Activated CD4-positive, alpha-beta T cell treated with anti-CD3 and anti-CD28 coated beads, Interleukin-2, amount 50 U/mL, for 1 hour (primary cell): ENCODE results near the gene RBM10.
A peak's percentile ranks its signal among the peaks of the same experiment; 100 is the strongest.

Experiments
- DNase-seq: peaks from one replicate; pipeline ENCODE4 v3.0.0-alpha.2; 2020

Gene RBM10

DNA sequence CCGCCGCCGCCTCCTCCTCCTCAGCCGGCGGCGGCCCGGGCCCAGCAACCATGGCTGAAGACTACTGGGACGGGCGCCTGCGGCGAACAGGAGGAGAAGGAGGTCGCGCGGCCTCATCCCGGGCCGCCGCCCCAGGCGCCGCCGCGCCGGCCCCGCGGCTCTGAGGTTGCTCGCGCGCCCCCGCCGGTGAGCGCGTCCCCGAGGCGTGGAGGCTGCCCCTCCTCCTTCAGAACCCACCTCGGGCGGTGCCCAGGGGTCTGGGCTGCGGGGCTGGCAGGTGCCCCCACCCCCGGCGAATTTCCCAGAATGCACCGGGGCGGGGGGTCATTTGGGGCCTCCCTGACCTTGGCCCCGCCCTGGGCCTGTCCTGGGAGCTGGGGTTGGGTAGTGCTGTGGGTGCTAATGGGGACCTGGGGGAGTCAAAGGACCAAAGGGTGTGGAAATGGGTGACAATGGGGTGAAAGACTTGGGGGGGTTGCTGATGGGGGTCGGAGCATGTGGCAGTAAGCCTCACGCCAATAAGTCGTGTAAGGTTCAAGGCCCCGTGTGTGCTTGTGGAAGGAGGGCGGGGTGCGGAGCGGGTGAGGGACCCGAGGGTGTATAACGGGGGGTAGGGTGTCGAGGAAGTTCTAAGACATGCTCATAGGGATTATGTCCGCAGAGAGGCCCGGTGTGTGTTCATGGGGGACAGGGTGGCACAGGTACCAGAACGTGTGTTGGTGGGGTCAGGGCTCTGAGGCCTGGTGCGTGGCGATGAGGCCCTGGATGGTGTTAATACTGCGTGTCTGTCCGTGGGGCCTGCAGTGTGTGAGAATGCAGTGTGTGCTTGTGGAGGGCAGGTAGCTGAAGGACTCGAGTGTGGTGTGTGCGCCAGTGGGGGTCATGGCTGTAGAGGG lies 74.1 kb downstream of the RBM10 start:
- DNase-seq: peak; percentile 28

DNA sequence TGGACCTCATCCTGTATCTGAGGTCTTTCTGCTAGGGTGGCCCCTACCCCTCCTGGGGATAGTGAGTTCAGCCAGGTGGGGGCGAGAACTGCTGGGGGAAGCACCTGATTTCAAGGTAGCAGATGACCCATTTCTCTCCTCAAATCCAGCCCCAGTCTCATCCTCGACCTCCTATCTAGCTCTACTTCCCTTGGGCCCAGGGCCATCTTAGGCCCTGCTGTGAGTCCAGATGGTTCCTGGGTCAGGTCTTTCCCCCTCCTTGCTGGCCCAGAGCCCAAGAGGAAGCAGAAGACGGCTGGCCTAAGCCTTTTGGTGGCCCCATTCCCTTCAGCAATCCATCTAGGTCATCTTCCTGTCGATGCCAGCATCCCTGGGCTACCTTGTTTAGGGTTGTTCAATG lies 76.7 kb downstream of the RBM10 start:
- no peak for DNase-seq

- no peak for DNase-seq
Measured at GRCh38 chrX:47222751-47223350, 77.8 kb downstream of the RBM10 start.

GRCh38 chrX:47223476-47224250 lies 78.6 kb downstream of the RBM10 start:
- DNase-seq: no peak

DNA sequence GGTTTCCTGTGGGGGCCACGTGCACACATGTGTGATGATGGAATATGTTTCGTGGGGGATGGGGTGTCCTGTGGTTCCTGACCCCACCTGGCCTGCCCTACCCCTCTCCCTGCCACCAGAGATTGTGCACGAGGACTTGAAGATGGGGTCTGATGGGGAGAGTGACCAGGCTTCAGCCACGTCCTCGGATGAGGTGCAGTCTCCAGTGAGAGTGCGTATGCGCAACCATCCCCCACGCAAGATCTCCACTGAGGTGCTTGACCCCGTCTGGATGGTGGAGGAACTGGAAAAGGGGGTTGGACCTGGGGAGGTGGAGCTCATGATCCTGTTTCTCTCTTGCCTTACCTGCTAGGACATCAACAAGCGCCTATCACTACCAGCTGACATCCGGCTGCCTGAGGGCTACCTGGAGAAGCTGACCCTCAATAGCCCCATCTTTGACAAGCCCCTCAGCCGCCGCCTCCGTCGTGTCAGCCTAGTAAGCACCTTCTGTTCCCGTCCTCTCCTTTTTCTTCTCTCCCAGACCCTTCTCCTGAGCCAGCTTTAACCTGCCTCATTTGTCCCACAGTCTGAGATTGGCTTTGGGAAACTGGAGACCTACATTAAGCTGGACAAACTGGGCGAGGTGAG lies 79.4 kb downstream of the RBM10 start:
- DNase-seq: no peak

GRCh38 chrX:47224896-47225290 lies 79.9 kb downstream of the RBM10 start:
- no peak for DNase-seq

DNA sequence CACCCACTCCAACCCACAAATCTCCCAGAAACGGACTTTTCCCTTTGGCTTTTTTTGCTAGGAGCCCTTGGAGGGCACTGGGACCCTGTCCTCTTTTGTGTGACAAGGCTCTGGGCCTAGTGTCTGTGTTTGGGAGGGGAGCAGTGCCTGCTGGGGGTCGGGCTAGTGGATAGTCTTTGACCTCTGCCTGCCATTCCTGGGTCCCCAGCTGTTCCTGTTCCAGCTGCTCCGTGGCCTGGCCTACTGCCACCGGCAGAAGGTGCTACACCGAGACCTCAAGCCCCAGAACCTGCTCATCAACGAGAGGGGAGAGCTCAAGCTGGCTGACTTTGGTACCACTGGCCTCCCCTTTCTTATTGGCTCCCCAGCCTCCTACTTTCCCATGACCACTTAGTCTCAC lies 81.0 kb downstream of the RBM10 start:
- no peak for DNase-seq

- DNase-seq: no peak
Measured at GRCh38 chrX:47226531-47227333, 81.7 kb downstream of the RBM10 start.

DNA sequence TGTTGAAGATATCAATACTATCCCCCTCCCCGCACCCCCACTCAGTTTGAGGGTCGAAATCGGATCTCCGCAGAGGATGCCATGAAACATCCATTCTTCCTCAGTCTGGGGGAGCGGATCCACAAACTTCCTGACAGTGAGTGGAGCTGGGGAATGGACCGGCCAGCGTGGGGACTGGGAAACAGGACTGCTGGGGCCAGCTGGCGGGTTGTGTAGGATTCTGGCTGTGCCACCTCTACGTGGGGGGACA lies 82.2 kb downstream of the RBM10 start:
- no peak for DNase-seq

- DNase-seq: no peak
Measured at GRCh38 chrX:47228550-47229270, 83.7 kb downstream of the RBM10 start.

DNA sequence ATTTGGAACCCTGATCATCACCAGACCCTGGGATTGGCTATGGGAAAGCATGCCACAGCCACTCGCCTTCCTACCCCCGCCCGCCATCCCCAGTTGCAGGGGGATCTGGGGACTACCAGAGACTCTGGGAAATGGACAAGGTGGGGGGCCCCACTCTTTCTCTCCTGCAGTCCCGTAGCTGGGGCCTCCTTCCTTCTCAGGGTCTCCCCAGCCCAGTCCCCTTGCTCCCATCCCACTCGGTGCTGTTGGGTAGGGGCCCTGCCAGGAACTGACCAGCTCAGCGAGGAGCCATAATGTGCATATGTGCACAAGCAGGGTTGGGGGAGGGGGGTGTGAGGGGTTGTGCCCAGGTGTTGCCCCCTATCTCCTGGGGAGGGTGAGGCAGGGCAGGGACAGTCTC lies 84.4 kb downstream of the RBM10 start:
- DNase-seq: no peak

DNA sequence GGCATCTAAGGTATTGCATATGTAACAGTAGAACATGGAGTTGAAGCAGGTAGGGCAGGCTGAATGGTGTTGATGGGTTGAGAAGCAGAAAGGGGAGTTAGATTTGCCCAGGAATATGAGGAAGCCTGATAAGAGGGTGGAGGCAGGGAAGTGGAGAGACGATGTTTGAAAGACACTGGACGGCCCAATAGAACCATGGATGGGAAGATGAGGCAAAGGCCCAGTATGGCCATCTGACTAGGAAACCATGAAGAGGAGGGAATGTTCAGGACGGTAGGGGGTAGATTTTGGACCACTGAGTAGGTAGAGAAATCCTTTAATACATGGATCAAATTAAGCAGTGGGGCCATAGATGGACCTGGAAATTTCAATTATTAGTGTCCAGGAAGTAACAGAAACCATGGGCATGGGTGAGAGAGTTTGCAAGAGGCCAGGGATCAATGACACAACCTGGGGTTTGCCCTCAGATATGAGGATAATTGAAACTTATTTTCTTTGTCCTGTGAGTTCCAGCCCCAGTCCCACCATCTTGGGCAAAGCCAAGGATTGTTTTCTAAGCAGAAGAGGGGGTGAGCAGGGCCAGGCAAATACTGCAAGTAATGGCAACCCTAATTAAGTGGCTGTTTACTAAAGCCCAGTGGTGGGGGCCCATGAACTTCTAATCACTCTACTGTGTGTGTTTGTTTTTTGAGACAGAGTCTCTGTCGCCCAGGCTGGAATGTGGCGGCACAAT lies 85.3 kb downstream of the RBM10 start:
- DNase-seq: no peak

DNA sequence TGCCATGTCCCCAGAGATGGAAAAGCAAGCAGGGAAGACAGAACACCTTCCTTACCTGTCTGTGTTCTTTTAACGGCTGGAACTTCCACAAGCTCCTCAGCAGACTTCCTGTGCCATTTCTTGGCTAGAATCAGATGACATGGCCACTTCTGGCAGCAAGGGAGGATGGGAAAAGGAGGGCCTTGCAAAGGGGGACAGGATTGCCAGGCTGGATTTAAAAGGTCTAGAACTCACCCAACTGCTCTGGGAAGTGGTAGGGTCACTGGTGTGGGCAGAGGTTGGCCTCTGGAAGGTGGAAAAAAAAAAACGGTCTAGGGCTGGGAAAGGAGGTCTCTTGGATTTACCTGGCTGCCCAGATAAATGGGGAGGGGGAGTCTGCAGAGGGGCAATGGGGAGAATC lies 86.1 kb downstream of the RBM10 start:
- DNase-seq: no peak

- DNase-seq: no peak
Measured at GRCh38 chrX:47232197-47232802, 87.3 kb downstream of the RBM10 start.

GRCh38 chrX:47232803-47233332 lies 87.8 kb downstream of the RBM10 start, which contains the start of gene USP11:
Gene USP11 (plus strand): TSS chrX:47233009. CDS start chrX:47233044, 35 bp downstream.
- DNase-seq: peak; percentile 35

- DNase-seq: peak; percentile 92
Measured at GRCh38 chrX:47233333-47234113, 88.5 kb downstream of the RBM10 start.

DNA sequence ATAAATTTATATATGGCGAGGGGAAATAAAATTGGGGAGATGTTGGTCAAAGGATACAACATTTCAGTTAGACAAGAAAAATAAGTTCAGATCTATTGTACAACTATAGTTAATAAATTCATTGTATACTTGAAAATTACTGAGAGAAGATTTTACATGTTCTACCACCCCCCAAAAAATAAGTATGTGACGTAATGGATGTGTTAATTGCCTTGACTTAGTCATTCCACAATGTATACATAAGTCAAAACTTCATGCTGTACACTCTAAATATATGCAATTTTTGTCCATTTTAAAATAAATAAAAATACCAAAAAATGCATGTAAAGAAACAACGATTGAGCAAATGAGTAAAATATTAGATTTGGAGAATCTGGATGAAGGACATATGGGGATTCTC lies 89.6 kb downstream of the RBM10 start:
- DNase-seq: no peak

DNA sequence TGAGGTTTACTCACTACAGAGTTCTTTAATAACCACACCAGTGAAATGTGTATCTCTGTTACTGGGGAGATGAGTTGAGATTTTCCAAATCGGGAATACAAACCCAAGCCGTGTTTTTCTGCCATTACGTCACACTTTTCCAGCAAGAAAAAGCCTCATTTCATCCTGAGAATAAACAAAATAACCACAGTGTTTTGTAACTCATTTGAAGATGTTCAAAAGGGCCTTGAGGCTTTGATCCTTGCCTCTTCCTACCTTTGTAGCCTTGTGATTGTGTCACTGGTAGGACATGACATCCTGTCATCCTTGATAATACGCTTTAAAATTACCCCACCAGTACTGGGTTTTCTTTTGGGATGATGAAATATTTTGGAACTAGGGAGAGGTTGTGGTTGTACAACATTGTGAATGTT lies 90.7 kb downstream of the RBM10 start:
- DNase-seq: no peak
